GM12873 (cell line): Measurements from ENCODE around the gene BNIP3.

ENCODE experiments used
- CTCF ChIP-seq: IDR thresholded peaks from 2 replicates; pipeline ENCODE4 v1.5.1; 2012; ENCODE audit warnings: low read depth, mild to moderate bottlenecking, moderate library complexity, low read length, control low read depth; ENCODE audit not compliant: insufficient read depth; ENCODE audit errors: missing control alignments

Gene BNIP3

GRCh38 chr10:132011024-132011423, 29.3 kb upstream of the BNIP3 start:
- no peak for TF ChIP-seq CTCF

- no peak for TF ChIP-seq CTCF
Measured at GRCh38 chr10:132010483-132010882, 28.8 kb upstream of the BNIP3 start.

GRCh38 chr10:132009575-132009974, 27.9 kb upstream of the BNIP3 start:
- no peak for TF ChIP-seq CTCF

DNA sequence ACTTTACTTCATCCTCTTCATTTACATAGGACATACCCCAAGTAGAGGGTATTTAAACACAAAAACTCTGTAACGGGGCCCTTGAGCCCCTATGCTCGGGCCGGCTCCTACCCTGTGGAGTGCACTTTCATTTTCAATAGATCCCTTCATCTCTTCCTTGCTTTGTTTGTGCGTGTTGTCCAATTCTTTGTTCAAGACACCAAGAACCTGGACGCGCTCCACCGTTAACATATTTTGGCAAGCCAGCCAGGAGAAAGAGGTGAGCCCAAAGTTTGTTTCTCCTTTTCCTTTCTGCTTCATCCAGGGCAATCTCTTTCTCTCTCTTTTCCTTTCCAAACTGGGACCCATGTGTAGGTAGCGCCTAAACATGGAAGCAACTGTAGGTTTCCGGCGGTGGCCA, 26.0 kb upstream of the BNIP3 start:
- TF ChIP-seq CTCF, result no peak

DNA sequence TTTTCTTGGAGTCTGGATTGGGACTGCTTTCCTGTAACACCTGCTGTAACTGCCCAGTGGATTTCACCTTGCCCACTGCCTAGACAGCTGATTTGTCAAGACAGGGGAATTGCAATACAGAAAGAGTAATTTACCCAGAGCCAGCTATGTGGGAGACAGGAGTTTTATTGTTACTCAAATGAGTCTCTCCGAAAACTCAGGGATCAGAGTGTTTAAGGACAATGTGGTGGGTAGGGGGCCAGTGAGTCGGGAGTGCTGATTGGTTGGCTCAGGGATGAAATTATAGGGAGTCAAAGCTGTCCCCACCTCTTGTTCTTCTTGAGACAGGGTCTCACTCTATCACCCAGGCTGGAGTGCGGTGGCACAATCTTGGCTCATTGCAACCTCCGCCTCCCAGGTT, 25.2 kb upstream of the BNIP3 start:
- TF ChIP-seq CTCF, result no peak

DNA sequence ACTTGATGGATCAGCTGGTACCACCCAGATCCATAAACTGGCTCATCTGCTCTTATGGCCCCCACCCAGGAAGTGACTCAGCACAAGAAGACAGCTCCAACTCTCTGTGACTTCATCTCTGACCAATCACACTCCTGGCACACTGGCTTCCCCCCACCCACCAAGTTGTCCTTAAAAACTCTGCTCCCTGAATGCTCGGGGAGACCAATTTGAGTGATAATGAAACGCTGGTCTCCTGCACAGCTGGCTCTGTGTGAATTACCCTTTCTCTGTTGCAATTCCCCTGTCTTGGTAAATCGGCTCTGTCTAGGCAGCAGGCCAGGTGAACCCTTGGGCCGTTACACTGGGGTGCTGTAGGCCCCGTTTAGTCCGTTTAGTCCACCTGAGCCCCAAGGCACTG, 23.4 kb upstream of the BNIP3 start:
- TF ChIP-seq CTCF, result no peak

DNA sequence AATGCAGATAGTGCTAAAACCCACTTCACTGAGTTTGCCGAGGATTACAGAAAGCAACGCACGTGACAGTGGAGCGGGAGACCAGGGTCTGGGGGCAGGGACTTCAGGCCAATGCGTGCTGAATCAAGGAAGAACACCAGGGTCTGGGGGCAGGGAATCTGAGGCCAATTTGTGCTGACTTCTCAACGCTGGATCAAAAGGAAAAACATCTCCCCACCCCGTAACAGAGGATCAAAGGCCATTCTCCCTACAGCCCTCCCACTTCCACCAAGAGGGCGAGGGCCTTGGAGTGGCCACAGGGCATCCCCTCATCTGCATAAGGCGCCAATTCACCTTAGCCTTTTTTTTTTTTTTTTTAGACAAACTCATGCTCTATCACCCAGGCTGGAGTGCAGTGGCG, 22.3 kb upstream of the BNIP3 start:
- no peak for TF ChIP-seq CTCF

DNA sequence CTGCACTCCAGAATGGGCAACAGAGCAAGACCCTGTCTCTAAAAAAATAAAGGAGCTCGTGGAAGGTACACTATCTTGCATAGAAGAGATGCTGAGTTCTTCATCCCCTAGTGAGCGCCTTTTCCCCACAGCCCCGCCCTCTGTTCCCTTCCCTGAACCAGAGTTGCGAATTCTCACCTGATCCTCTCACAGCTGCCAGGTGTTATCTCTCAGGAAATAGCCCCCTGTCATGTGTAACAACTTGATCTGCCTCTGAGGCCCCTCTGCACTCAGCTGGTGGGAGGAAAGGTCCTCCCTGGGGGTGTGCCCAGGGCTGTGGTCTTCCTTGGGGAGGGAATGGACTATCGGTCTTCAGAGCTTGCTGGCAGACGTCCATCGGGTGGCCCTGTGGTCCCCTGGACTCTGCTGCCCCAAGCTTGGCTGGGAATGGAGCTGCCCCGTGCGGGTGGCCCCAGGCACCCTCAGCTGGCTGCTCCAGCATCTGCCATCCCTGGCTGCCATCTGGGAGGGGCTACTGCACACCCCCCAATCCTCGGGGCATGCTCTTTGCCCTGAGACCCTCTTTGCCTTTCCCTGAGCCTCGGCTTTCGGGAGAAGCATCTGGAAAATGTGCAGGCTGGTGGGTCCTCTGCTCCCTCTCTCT, 21.7 kb upstream of the BNIP3 start:
- TF ChIP-seq CTCF, result no peak
